Neural cell (in vitro differentiated cells): ENCODE data around the gene MOG.
A peak's percentile ranks its signal among the peaks of the same experiment; 100 is the strongest.

Experiments
- EP300 ChIP-seq: fragments of 450-650 bp; conservative IDR thresholded peaks from 2 replicates; pipeline ENCODE4 v1.6.1; 2014; ENCODE audit warnings: antibody characterized with exemption, mild to moderate bottlenecking, moderate library complexity; ENCODE audit not compliant: poor library complexity, severe bottlenecking
- EZH2 ChIP-seq: fragments of 200-600, 300-800 bp; shearing (Covaris generic), sonication (generic); IDR thresholded peaks from 2 replicates; pipeline ENCODE4 v1.6.1; 2014; ENCODE audit warnings: antibody characterized with exemption, low read length, borderline replicate concordance, mild to moderate bottlenecking; ENCODE audit not compliant: insufficient read depth, poor library complexity, severe bottlenecking

DNA sequence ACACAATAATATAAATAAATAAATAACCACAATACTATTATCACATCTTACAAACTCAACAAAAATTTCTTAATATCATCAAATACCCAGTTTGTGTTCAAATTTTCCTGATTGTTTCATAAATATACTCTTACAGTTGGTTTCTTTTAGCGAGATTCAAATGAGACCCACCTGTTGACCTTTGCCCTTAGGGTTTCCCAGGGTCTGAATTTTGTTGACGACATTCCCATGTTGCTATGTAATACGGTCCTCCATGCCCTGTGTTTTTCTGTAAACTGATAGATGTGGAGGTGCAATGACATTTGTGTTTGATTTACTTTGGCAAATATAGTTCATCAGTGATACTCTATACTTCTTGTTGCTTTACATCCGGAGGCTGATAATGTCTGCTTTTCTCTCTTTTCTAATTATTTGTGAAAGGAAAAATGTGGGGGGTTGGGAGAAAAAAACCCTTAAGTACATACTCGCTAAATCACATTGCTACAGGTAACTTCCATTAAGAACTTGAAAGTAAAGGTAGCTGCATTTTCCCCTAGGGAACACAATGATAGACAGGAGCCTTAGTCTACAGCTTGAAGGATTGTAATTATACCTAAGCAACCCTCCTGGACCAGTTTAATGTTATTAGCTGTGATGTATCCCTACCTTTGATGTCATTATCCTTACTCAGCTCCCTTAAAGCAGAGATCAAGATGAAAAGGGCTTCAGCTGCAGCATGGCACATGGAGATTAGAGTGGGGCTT lies 6.6 kb downstream of the MOG start:
- peak; percentile 66 for TF ChIP-seq EP300
- no peak for TF ChIP-seq EZH2
